Measurements from ENCODE around the gene CTTNBP2.

DNA sequence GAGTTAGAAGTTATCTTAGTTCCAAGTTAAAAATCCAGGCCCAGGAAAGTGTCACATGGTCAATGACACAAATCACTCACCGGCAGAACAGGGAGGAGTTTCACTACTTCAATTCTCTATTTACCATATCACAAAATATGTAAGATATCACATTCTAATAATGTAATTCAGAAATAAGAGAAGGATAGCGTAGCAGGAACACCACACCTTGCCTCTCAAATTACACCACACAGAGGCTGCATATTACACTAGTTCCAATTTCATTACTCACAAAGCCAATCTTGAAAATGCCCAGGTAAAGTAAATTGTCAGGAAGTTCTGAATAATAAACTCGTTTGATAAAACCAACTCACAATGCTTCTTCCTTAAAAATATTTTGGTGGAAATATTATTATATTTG lies 169.2 kb downstream of the CTTNBP2 start:
- TF ChIP-seq POLR2AphosphoS5 (IDR thresholded peaks at IDR 0.05; ENCODE audit: low read depth, low read length) (no peak), POLR2A (IDR thresholded peaks at IDR 0.05; ENCODE audit: low read depth, low read length) (no peak), TAF1 (IDR thresholded peaks at IDR 0.05; ENCODE audit: borderline replicate concordance, low read depth, low read length) (no peak)

Data from GM12892 (cell line).